Measurements from ENCODE around the gene CYB5B. TPM values are rescaled to one million over a fixed set of nuclear protein-coding genes. Genes with fewer than 3 reads are reported as not detected.

The CYB5B gene
- total RNA-seq, 2 donors from 2014 or later: 153 to 160 TPM

Other genes starting within 250 kb of the CYB5B start
- 10 to 100 TPM; 12.7 to 21.2 TPM for gene SNTB2, start 237.5 kb upstream of the CYB5B start, total RNA-seq
- gene VPS4A, start 113.3 kb upstream of the CYB5B start, total RNA-seq: 10 to 100 TPM; 23.1 to 29.1 TPM
- gene PDF, start 94.0 kb upstream of the CYB5B start, total RNA-seq: 10 to 100 TPM in 1 of 2 donors, 1 to 10 TPM in 1; 7.3 to 17.4 TPM
- 10 to 100 TPM; 26.9 to 28.2 TPM for gene COG8, start 85.1 kb upstream of the CYB5B start, total RNA-seq
- gene NIP7, start 84.8 kb upstream of the CYB5B start, total RNA-seq: 10 to 100 TPM; 35.8 to 44.7 TPM
- gene TMED6, start 72.8 kb upstream of the CYB5B start, total RNA-seq: 1 to 10 TPM in 1 of 2 donors, under 1 TPM in 1; 0.39 to 1.8 TPM
- 10 to 100 TPM; 45.7 to 48.0 TPM for gene TERF2, start 38.6 kb upstream of the CYB5B start, total RNA-seq
- gene NFAT5, start 141.3 kb downstream of the CYB5B start, total RNA-seq: 10 to 100 TPM; 37.6 to 75.5 TPM

Data from activated naive CD4-positive, alpha-beta T cell treated with anti-CD3 and anti-CD28 coated beads, Interleukin-2, amount 50 U/mL, for 72 hours (primary cell).